Measurements from ENCODE around the gene ZNF692. TPM values are rescaled to one million over a fixed set of nuclear protein-coding genes. Genes with fewer than 3 reads are reported as not detected.
"Not testable (repeated sequence)": the region's sequence is repeated elsewhere in the genome, so short reads cannot be mapped to it uniquely, and the experiment has no call there.

The ZNF692 gene
- 71.0 TPM for total RNA-seq

GRCh38 chr1:248858891-248859889, at the start of gene ZNF692:
Gene ZNF692 (minus strand): TSS chr1:248859085. CDS start chr1:248858309, 776 bp downstream.
- peak; percentile 98 for DNase-seq (ENCODE audit: low spot score)

GRCh38 chr1:248906753-248907661, 48.1 kb upstream of the ZNF692 start:
- DNase-seq (ENCODE audit: low spot score) = no peak

- DNase-seq (ENCODE audit: low spot score) = peak; percentile 96
These were observed 47.3 kb upstream of the ZNF692 start, which contains the start of gene PGBD2 for GRCh38 chr1:248906009-248906752. Gene PGBD2 (plus strand): TSS chr1:248906235. CDS start chr1:248913863, 7,628 bp downstream.

GRCh38 chr1:248905662-248906008, 46.8 kb upstream of the ZNF692 start:
- no peak for DNase-seq (ENCODE audit: low spot score)

GRCh38 chr1:248904437-248905216, 45.7 kb upstream of the ZNF692 start:
- DNase-seq (ENCODE audit: low spot score) = no peak

- no peak for DNase-seq (ENCODE audit: low spot score)
These were observed 42.7 kb upstream of the ZNF692 start for GRCh38 chr1:248901578-248901977.

GRCh38 chr1:248900637-248901036, 41.8 kb upstream of the ZNF692 start:
- no peak for DNase-seq (ENCODE audit: low spot score)

- no peak for DNase-seq (ENCODE audit: low spot score)
These were observed 38.8 kb upstream of the ZNF692 start for GRCh38 chr1:248897412-248898337.

- DNase-seq (ENCODE audit: low spot score) = no peak
These were observed 36.0 kb upstream of the ZNF692 start for GRCh38 chr1:248894837-248895236.

- DNase-seq (ENCODE audit: low spot score) = no peak
These were observed 33.7 kb upstream of the ZNF692 start for GRCh38 chr1:248892590-248892989.

GRCh38 chr1:248891758-248892157, 32.9 kb upstream of the ZNF692 start:
- no peak for DNase-seq (ENCODE audit: low spot score)

- DNase-seq (ENCODE audit: low spot score) = no peak
These were observed 31.9 kb upstream of the ZNF692 start for GRCh38 chr1:248890549-248891498.

- DNase-seq (ENCODE audit: low spot score) = not testable (repeated sequence)
These were observed 31.0 kb upstream of the ZNF692 start for GRCh38 chr1:248889914-248890243.

GRCh38 chr1:248886237-248886895, 27.5 kb upstream of the ZNF692 start:
- DNase-seq (ENCODE audit: low spot score) = no peak

- DNase-seq (ENCODE audit: low spot score) = no peak
These were observed 26.8 kb upstream of the ZNF692 start for GRCh38 chr1:248885646-248886045.

GRCh38 chr1:248884632-248885295, 25.9 kb upstream of the ZNF692 start:
- no peak for DNase-seq (ENCODE audit: low spot score)

- not testable (repeated sequence) for DNase-seq (ENCODE audit: low spot score)
These were observed 23.5 kb upstream of the ZNF692 start for GRCh38 chr1:248882427-248882826.

Measured in ureter (tissue), 1 donor.